NOMO-1 treated with dmso at 0.1 percent for 144 hours (cell line): ENCODE data around the gene NDC1.
"Not testable (repeated sequence)": the region's sequence is repeated elsewhere in the genome, so short reads cannot be mapped to it uniquely, and the experiment has no call there.

Source experiments
- DNase-seq: peaks from one replicate; lab custom pipeline; 2025; ENCODE audit not compliant: unreplicated experiment; lab: John Stamatoyannopoulos, UW

The NDC1 gene

GRCh38 chr1:53837924-53838653 lies at the start of gene NDC1:
Gene NDC1 (minus strand): TSS chr1:53838296. CDS start chr1:53838261, 35 bp downstream.
- DNase-seq = peak; percentile 96

GRCh38 chr1:53883600-53883999 lies 45.5 kb upstream of the NDC1 start:
- not testable (repeated sequence) for DNase-seq

- DNase-seq = not testable (repeated sequence)
Measured at GRCh38 chr1:53881853-53882252, 43.8 kb upstream of the NDC1 start.

GRCh38 chr1:53878492-53879105 lies 40.5 kb upstream of the NDC1 start:
- no peak for DNase-seq

- not testable (repeated sequence) for DNase-seq
Measured at GRCh38 chr1:53875150-53875549, 37.1 kb upstream of the NDC1 start.

- DNase-seq = no peak
Measured at GRCh38 chr1:53871773-53872484, 33.8 kb upstream of the NDC1 start.

- DNase-seq = no peak
Measured at GRCh38 chr1:53871221-53871620, 33.1 kb upstream of the NDC1 start.

GRCh38 chr1:53869454-53870117 lies 31.5 kb upstream of the NDC1 start:
- DNase-seq = peak; percentile 48

GRCh38 chr1:53868565-53868964 lies 30.5 kb upstream of the NDC1 start:
- no peak for DNase-seq

- DNase-seq = no peak
Measured at GRCh38 chr1:53862507-53862906, 24.4 kb upstream of the NDC1 start.

GRCh38 chr1:53860967-53861411 lies 22.9 kb upstream of the NDC1 start:
- DNase-seq = no peak

GRCh38 chr1:53851571-53852285 lies 13.6 kb upstream of the NDC1 start:
- no peak for DNase-seq

- DNase-seq = no peak
Measured at GRCh38 chr1:53850082-53850673, 12.1 kb upstream of the NDC1 start.

GRCh38 chr1:53847980-53848379 lies 9.9 kb upstream of the NDC1 start:
- no peak for DNase-seq

GRCh38 chr1:53842347-53842746 lies 4.3 kb upstream of the NDC1 start:
- no peak for DNase-seq

- DNase-seq = no peak
Measured at GRCh38 chr1:53838654-53838974, 518 bp upstream of the NDC1 start.

- no peak for DNase-seq
Measured at GRCh38 chr1:53837646-53837923, 511 bp downstream of the NDC1 start.

GRCh38 chr1:53835491-53835890 lies 2.6 kb downstream of the NDC1 start:
- DNase-seq = no peak

GRCh38 chr1:53834776-53835175 lies 3.3 kb downstream of the NDC1 start:
- no peak for DNase-seq

- no peak for DNase-seq
Measured at GRCh38 chr1:53833393-53833792, 4.7 kb downstream of the NDC1 start.

GRCh38 chr1:53826367-53826766 lies 11.7 kb downstream of the NDC1 start:
- no peak for DNase-seq
